Gastroesophageal sphincter (tissue), 3 donors: ENCODE results near the gene EHMT1.

Experiments used
- EP300 ChIP-seq: sonication (generic); formaldehyde crosslinking; IDR thresholded peaks from one replicate; pipeline ENCODE4 v1.6.1; 2017; ENCODE audit warnings: antibody characterized with exemption, mild to moderate bottlenecking
- POLR2A ChIP-seq, 2 donors: fragments of 450-650 bp; IDR thresholded peaks; one replicate each; pipeline ENCODE4 v1.6.1; 2017; ENCODE audit warnings: antibody characterized with exemption in 2 of 2, mild to moderate bottlenecking in 2 of 2, moderate library complexity in 1 of 2
- TF ChIP-seq, protein P1 (sequence below), 4 experiments: fragments of 200-600 bp in 2 of 4; fragments of 450-650 bp in 2 of 4; sonication (generic) in 1 of 4; IDR thresholded peaks; one replicate each; pipeline ENCODE4 v1.5.1; 2017 to 2019; ENCODE audit warnings: antibody characterized with exemption in 4 of 4, mild to moderate bottlenecking in 2 of 4, moderate library complexity in 2 of 4

DNA sequence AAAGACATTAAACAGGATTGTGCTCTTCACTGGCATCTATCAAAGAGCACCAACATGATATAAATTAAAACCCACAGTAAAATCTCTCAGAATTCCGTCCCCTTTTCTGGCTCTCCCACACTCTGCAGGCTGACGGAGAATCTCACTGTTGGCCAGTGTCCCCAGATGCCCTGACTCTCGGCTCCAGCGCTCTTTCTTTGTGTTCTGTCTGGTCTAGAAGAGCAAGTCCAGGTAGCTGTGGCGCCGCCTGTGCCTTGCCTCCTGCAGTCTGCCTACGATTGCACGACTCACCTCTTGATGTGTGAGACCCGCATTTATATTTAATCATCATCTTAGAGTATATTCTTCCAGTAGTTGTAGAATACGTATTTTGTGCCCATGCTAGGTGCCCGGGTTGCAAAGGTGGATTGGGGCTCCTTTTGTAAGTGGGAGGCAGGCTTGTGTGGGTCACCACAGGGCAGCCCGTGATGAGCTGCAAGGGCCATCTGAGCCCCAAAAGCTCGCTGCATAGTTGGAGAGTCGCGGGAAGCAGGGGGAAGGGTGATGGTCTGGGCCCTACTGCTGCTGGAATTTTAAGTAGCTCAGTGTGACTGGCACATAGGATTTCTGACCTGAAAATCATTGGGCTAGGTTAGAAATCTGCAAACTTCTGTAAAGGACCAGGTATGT, 55.6 kb downstream of the EHMT1 start:
- TF ChIP-seq, protein P1, sequence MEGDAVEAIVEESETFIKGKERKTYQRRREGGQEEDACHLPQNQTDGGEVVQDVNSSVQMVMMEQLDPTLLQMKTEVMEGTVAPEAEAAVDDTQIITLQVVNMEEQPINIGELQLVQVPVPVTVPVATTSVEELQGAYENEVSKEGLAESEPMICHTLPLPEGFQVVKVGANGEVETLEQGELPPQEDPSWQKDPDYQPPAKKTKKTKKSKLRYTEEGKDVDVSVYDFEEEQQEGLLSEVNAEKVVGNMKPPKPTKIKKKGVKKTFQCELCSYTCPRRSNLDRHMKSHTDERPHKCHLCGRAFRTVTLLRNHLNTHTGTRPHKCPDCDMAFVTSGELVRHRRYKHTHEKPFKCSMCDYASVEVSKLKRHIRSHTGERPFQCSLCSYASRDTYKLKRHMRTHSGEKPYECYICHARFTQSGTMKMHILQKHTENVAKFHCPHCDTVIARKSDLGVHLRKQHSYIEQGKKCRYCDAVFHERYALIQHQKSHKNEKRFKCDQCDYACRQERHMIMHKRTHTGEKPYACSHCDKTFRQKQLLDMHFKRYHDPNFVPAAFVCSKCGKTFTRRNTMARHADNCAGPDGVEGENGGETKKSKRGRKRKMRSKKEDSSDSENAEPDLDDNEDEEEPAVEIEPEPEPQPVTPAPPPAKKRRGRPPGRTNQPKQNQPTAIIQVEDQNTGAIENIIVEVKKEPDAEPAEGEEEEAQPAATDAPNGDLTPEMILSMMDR (IDR thresholded peaks at IDR 0.05), result no peak
- TF ChIP-seq POLR2A (IDR thresholded peaks at IDR 0.05), result no peak
- TF ChIP-seq EP300, result no peak
